ENCODE measurements around the gene OR6C74.

DNA sequence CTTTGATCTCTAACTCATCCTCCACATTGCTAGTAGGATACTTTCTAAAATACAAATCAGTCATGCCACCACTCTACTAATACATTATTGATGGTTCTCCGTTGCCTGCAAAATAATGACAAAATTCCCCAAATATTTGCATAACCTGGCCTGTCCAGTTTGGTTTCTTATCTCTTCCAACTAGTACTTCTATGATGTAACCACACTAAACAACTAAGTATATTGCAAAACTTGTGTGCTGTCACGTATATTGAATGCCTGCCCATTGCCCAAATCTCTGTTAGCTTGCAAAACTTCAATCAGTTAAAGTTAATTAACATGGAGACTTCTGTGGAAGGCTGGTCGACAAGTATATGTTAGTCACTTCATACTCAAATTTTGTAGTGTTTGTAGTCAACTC lies 6.5 kb downstream of the OR6C74 start:
- TF ChIP-seq CTCF (IDR thresholded peaks at IDR 0.05; ENCODE audit: poor library complexity, severe bottlenecking) (no peak), RAD21 (conservative IDR thresholded peaks at IDR 0.05) (no peak), EZH2 (IDR thresholded peaks at IDR 0.05; ENCODE audit: borderline replicate concordance, insufficient read depth, low read length, poor library complexity, severe bottlenecking) (no peak), SMC3 (conservative IDR thresholded peaks at IDR 0.05; ENCODE audit: poor library complexity) (no peak), POLR2AphosphoS5 (IDR thresholded peaks at IDR 0.05) (no peak), TAF1 (IDR thresholded peaks at IDR 0.05; ENCODE audit: low read depth) (no peak)
